Measurements from ENCODE around the gene MLXIP. TPM values are rescaled to one million over a fixed set of nuclear protein-coding genes. Genes with fewer than 3 reads are reported as not detected.

Gene MLXIP
- total RNA-seq, 1 experiment from 2014 or later, result 16.7 TPM

DNA sequence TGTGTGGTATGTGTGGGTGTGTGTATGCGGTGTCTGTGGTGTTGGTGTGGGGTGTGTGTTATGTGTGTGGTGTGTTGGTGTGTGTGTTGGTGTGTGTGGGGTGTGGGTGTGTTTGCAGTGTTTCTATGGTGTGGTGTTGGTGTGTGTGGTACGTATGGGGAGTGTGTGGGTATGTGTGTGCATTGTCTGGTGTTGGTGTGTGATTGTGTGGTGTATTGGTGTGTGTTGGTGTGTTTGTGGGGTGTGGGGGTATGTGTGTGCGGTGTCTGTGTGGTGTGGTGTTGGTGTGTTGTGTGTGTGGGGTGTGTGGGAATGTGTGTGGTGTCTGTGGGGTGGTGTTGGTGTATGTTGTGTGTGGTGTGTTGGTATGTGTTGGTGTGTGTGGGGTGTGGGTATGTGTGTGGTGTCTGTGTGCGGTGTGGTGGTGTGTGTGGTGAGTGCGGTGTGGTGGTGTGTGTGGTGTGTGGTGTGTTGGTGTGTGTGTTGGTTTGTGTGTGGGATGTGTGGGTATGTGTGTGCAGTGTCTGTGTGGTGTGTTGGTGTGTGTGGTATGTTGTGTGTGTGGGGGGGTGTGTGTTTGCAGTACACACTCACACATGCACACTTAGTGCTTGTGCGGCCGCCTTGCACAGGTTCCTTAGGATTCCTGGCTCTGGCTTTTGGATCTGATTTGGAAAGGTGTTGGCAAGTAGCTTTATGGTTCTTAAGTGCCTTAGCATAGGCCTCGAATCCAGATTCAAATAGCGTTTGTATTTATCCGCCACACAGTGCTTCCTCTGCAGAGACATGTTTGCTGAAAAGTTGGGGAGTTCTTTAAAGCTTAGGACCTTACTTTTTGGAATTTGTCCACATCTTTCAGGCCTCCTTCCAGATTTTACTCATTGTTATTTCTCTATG lies 16.4 kb downstream of the MLXIP start:
- peaks cover 11% of the 10 kb centered on the region for H3K4me1 ChIP-seq (ENCODE audit: insufficient read depth, low read length)
- H3K9me3 ChIP-seq (ENCODE audit: low read length), result no peaks in the 10 kb centered on the region
- TF ChIP-seq, protein P1, sequence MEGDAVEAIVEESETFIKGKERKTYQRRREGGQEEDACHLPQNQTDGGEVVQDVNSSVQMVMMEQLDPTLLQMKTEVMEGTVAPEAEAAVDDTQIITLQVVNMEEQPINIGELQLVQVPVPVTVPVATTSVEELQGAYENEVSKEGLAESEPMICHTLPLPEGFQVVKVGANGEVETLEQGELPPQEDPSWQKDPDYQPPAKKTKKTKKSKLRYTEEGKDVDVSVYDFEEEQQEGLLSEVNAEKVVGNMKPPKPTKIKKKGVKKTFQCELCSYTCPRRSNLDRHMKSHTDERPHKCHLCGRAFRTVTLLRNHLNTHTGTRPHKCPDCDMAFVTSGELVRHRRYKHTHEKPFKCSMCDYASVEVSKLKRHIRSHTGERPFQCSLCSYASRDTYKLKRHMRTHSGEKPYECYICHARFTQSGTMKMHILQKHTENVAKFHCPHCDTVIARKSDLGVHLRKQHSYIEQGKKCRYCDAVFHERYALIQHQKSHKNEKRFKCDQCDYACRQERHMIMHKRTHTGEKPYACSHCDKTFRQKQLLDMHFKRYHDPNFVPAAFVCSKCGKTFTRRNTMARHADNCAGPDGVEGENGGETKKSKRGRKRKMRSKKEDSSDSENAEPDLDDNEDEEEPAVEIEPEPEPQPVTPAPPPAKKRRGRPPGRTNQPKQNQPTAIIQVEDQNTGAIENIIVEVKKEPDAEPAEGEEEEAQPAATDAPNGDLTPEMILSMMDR (conservative IDR thresholded peaks at IDR 0.05; ENCODE audit: low read depth, low read length), result no peak
- TF ChIP-seq EZH2phosphoT487 (IDR thresholded peaks at IDR 0.05; ENCODE audit: borderline replicate concordance, low read length) (no peak), EZH2 (IDR thresholded peaks at IDR 0.05; ENCODE audit: low read length, unreplicated experiment) (no peak)
- peaks cover 25% of the 10 kb centered on the region; the same call in 1 of the 2 replicates for H4K20me1 ChIP-seq (ENCODE audit: low read length)
- no peaks in the 10 kb centered on the region; the same call in 1 of the 2 replicates for H3K36me3 ChIP-seq (ENCODE audit: low read depth, low read length)
- DNase-seq, result no peak
- H3K9ac ChIP-seq (ENCODE audit: low read length), result no peak overlapping the region
- H3K27me3 ChIP-seq (ENCODE audit: low read length), result no peaks in the 10 kb centered on the region
- peaks cover 4% of the 10 kb centered on the region for H3F3A ChIP-seq (ENCODE audit: low read length, unreplicated experiment)
- no peak overlapping the region for H3K4me3 ChIP-seq (ENCODE audit: low read length)
- no peak overlapping the region for H3K4me2 ChIP-seq (ENCODE audit: low read length)
- ATAC-seq, result no peak
- no TSS peak for BruUV-seq (replicated peaks)
- H3K27ac ChIP-seq (ENCODE audit: low read length), result no peak overlapping the region
- POLR2A ChIA-PET (ENCODE audit: unreplicated experiment), result no interaction called here
- H3K9me2 ChIP-seq (replicated peaks; ENCODE audit: low read length), result no peaks in the 10 kb centered on the region
- intact Hi-C loops (cut with micrococcal nuclease), result no loop called here
- CTCF ChIA-PET, result no interaction called here
- no peak overlapping the region for H2AFZ ChIP-seq (ENCODE audit: low read length)
- H3K79me2 ChIP-seq (ENCODE audit: low read length), result peaks cover 97% of the 10 kb centered on the region

DNA sequence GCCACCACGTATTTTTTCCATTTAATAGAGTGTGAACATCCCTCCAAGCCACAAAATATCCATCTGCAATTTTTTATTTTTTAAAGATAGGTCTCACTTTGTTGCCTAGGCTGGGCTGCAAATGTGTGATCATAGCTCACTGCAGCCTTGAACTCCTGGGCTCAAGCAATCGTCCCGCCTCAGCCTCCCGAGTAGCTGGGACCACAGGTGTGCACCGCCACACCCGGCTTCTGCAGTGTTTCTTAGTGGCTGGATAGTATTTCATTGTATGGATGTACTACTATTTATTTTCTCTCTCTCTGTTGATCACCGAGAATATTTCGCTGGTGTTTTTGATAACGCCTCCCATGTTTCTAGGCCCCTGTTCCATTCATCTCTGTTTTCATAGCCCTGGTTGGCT lies 17.5 kb downstream of the MLXIP start:
- H3K4me3 ChIP-seq (ENCODE audit: low read length), result no peak overlapping the region
- ATAC-seq, result no peak
- H3K36me3 ChIP-seq (ENCODE audit: low read depth, low read length), result no peaks in the 10 kb centered on the region
- no peak overlapping the region for H2AFZ ChIP-seq (ENCODE audit: low read length)
- intact Hi-C loops (cut with micrococcal nuclease), result no loop called here
- DNase-seq, result no peak
- peaks cover 4% of the 10 kb centered on the region for H3F3A ChIP-seq (ENCODE audit: low read length, unreplicated experiment)
- H3K27ac ChIP-seq (ENCODE audit: low read length), result no peak overlapping the region
- no peaks in the 10 kb centered on the region for H3K9me3 ChIP-seq (ENCODE audit: low read length)
- no peak overlapping the region for H3K9ac ChIP-seq (ENCODE audit: low read length)
- no peaks in the 10 kb centered on the region for H3K27me3 ChIP-seq (ENCODE audit: low read length)
- POLR2A ChIA-PET (ENCODE audit: unreplicated experiment), result no interaction called here
- peaks cover 21% of the 10 kb centered on the region; the same call in 1 of the 2 replicates for H4K20me1 ChIP-seq (ENCODE audit: low read length)
- peaks cover 97% of the 10 kb centered on the region for H3K79me2 ChIP-seq (ENCODE audit: low read length)
- CTCF ChIA-PET, result interaction anchor here (0.7 kb wide), 1 partner anchor 114 kb away, joined by 3 read pairs; no protein-coding TSS in a partner anchor
- TF ChIP-seq, protein P1 (conservative IDR thresholded peaks at IDR 0.05; ENCODE audit: low read depth, low read length), result no peak
- TF ChIP-seq EZH2 (IDR thresholded peaks at IDR 0.05; ENCODE audit: low read length, unreplicated experiment) (no peak), EZH2phosphoT487 (IDR thresholded peaks at IDR 0.05; ENCODE audit: borderline replicate concordance, low read length) (no peak)
- H3K9me2 ChIP-seq (replicated peaks; ENCODE audit: low read length), result no peaks in the 10 kb centered on the region
- no peak overlapping the region for H3K4me2 ChIP-seq (ENCODE audit: low read length)
- peaks cover 11% of the 10 kb centered on the region for H3K4me1 ChIP-seq (ENCODE audit: insufficient read depth, low read length)
- BruUV-seq (replicated peaks), result no TSS peak

Data from PC-3 (cell line).